Stimulated activated CD8-positive, alpha-beta memory T cell treated with anti-CD3 and anti-CD28 coated beads, Interleukin-4, amount 100 ng/mL, for 24 hours (primary cell): ENCODE results near the gene TRAP1.
"Not testable (repeated sequence)": the region's sequence is repeated elsewhere in the genome, so short reads cannot be mapped to it uniquely, and the experiment has no call there.

Source experiments
- DNase-seq: peaks from one replicate; pipeline ENCODE4 v3.0.0-alpha.2; 2020; ENCODE audit warnings: low read depth

TRAP1 gene

GRCh38 chr16:3736116-3736515, 18.8 kb upstream of the TRAP1 start:
- DNase-seq = no peak

GRCh38 chr16:3735541-3735940, 18.2 kb upstream of the TRAP1 start:
- DNase-seq = no peak

DNA sequence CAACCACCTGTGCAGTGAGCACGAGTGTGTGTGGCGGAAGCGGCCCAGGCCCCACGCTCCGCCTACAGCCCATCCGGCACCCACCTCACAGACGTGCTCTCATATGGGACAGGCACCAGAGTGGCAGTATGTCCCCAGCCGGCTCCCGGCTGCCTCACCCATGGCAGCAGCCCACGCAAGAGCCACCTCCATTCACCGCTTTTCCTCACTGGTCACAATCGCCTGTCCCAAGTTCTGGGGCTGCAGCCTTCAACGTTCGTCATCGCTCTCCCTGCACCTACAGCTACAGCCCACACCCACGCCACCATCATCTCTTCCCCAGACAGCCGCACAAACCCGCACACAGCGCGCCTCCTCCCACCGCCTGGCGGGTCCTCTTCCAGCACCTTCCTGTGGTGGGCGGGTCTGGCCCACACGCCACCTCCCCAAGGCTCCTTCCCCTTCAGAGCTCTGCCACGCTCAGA, 17.5 kb upstream of the TRAP1 start:
- no peak for DNase-seq

DNA sequence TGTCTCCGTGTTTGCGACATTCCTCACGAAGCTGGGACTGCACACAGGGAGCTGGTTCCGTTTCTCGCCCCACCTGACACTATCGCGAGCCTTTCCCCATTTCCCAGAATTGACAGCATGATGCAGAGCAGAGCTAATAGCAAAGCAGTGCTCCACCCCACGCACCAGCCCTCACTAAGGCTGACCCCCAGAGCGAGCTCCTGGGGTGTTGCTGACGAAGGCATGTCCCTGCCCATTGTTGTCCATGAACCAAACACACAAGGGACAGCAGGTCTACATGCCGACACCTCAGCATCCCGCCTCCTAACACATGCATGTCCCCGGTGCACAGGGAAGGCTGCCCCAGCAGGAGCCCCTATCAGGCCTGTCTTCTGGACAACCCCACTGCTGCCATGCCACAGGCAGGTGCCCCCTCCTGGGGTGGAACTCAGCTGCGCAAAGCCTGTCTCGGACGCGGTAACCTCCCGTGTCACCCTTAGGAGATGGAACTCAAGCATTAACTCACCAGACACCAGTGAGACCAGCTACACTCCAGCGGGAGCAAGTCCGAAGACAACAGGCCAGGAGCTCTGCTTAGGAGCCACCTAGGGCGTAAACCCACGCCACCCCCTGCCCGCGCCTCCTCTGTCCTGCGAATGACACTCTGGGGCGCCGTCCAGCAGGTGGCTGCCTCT, 16.9 kb upstream of the TRAP1 start:
- DNase-seq = no peak

- DNase-seq = no peak
Measured at GRCh38 chr16:3732171-3732570, 14.8 kb upstream of the TRAP1 start.

DNA sequence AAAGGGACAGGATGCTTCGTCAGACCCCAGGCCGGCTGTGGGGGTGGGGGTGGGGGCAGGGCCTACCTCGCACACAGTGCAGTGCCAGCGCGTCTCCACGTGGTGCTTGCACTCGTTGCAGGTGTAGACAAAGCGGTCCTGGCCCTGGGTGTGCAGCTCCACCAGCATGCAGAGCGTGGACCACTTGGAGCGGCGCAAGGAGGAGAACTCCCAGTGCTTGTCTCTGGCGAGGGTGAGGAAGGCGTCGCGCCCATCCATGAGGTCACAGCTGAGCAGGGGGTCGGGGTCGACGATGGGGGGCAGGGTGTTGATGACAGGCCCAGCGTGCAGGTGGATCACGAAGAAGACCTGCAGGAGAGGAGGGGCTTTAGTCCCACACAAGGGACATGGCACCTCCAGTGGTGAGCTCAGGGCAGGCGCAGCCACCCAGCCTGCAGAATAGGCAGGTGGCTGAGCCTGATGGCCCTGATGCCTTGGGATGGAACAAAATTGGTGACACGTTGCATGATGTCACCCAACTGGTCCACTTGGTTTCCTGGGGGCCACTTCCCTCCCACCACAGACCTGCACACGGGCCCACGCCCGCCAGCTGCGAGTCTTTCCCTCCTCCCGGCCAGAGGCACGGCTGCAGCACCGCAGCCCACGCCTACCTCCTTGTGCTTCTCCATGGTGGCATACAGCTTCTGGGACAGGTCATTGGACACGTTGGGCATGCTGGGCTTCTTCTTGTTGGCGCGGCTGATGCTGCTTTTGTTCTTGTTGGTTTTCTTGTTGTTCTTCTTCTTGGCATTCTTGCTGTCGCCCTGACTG, 14.0 kb upstream of the TRAP1 start:
- DNase-seq = no peak

- DNase-seq = no peak
Measured at GRCh38 chr16:3730161-3731125, 13.1 kb upstream of the TRAP1 start.

- no peak for DNase-seq
Measured at GRCh38 chr16:3729161-3730112, 12.1 kb upstream of the TRAP1 start.

GRCh38 chr16:3728424-3729160, 11.3 kb upstream of the TRAP1 start:
- no peak for DNase-seq

GRCh38 chr16:3727806-3728381, 10.6 kb upstream of the TRAP1 start:
- DNase-seq = no peak

DNA sequence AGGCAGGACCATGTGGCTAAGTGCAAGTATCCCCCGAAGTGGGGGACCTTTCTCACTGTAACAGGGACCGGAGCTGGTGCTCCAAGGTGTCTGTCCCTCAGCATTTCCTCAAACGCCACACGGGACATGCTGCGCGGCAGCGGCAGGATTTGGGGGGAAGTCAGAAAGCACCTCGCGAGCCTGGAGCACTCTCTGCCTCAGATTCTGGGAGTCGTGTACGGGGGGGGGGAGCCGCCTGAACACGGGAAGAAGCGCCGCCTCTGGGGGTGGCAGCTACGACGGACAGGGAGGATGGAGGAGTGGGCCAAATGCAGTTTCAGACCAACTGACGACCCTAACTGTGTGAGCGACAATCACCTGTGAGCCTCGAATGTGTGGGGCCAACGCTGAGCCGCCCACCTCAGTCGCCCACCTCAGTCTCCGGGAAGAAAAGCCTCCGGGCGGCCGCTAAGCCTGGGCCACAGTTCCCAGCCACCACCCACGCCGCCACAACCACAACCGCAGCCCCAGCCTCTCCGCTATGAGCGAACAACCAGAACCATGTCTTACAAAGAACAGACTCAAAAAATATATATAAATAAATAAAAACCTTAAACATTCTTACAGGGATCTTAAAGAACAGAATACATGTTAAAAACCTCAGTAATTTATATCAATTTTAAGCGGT, 8.8 kb upstream of the TRAP1 start:
- no peak for DNase-seq

DNA sequence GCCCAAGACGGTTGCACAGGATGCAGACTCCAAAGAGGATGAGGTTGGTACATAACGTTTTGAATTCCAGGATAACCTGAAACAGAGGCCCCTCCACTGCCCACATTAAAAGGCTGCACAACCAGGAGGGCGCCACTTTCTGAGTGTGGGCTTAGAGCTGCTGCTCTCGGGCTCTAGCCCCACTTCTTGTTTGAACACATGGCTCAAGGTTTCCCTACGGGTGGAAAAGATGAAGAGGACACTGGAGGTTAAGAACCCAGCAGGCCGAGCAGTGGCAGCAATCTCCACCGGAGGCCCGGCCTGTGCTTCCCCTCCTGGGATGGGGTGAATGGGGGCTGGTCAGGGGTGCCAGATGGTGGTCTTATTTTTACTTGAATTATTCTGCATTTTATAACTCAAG, 8.0 kb upstream of the TRAP1 start:
- no peak for DNase-seq

- no peak for DNase-seq
Measured at GRCh38 chr16:3722508-3722907, 5.2 kb upstream of the TRAP1 start.

GRCh38 chr16:3720418-3720817, 3.1 kb upstream of the TRAP1 start:
- DNase-seq = no peak

DNA sequence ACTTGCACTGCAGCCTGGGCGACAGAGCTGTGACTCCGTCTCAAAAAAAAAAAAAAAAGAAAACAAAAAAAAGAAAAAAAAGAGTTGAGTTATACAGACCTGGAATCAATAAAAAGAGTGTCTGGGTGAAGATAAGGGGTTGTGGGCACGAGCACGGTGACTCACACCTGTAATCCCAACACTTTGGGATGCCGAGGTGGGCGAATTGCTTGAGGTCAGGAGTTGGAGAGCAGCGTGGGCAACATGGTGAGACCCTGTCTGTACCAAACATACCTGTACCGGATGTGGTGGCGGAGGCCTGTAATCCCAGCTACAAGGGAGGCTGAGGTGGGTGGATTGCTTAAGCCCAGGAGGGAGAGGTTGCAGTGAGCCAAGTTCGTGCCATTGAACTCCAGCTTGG, 1.3 kb upstream of the TRAP1 start:
- DNase-seq = no peak

GRCh38 chr16:3718019-3718391, 681 bp upstream of the TRAP1 start:
- DNase-seq = no peak

DNA sequence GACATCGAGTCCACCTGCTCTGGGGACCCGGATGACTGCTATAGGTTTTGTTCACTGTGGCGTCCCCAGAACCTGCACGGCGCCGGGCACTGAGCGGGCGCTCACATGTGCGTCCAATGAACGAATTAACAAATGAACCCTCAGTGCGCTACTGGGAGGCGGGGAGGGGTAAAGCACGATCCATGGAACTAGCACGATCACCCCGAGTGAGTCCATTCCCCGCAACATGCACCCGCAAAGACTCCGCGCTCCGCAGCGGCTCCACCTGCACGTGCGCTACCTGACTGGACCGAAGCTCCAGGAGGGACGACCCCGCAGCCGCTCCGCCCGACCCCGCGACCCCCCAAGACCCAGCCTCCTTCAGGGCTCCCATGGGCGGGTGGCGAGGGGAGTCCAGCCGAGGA, 491 bp downstream of the TRAP1 start:
- DNase-seq = no peak

DNA sequence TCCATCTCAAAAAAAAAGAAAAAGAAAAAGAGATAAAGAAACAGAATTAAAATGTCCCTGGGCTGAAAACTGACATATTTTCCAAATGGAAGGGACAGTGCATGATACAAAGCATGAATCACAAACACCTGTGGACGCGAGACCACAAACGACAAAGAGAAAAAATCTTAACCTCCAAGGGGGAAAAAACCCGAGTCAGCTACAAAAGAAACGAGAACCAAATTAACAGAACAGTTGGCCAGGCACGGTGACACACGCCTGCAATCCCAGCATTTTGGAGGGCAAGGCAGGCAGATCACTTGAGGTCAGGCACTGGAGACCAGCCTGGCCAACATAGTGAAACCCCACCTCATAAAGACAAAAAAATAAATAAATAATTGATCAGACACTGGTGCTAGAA, 1.9 kb downstream of the TRAP1 start:
- DNase-seq = no peak

DNA sequence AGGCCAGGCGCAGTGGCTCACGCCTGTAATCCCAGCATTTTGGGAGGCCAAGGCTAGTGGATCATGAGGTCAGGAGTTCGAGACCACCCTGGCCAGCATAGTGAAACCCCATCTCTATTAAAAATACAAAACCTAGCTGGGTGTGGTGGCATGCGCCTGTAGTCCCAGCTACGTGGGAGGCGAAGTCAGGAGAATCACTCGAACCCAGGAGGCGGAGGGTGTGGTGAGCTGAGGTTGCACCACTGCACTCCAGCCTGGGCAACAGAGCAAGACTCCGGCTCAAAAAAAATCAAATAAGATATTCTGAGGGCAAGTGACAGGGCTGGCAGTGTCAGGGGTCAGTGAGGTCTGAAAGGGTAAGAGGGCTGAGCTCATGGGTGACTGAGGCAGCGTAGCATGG, 2.9 kb downstream of the TRAP1 start:
- DNase-seq = not testable (repeated sequence)
